ENCODE measurements around the gene SLC44A2.
"Not testable (repeated sequence)": the region's sequence is repeated elsewhere in the genome, so short reads cannot be mapped to it uniquely, and the experiment has no call there.

The SLC44A2 gene

GRCh38 chr19:10669246-10669645 is 43.9 kb downstream of the SLC44A2 start:
- Histone ChIP-seq H3K27me3 (no peaks in the 10 kb centered on the region), H3K9me3 (no peaks in the 10 kb centered on the region), H3K4me3 (ENCODE audit: low read depth, low read length) (no peak overlapping the region), H3K4me1 (no peaks in the 10 kb centered on the region), H3K36me3 (peaks cover 70% of the 10 kb centered on the region)
- DNase-seq, result no peak
- no peak for TF ChIP-seq CTCF (IDR thresholded peaks at IDR 0.05; ENCODE audit: low read depth, low read length)

- Histone ChIP-seq H3K27me3 (no peaks in the 10 kb centered on the region), H3K4me3 (ENCODE audit: low read depth, low read length) (no peak overlapping the region), H3K36me3 (peaks cover 75% of the 10 kb centered on the region), H3K4me1 (no peaks in the 10 kb centered on the region), H3K9me3 (no peaks in the 10 kb centered on the region)
- TF ChIP-seq CTCF (IDR thresholded peaks at IDR 0.05; ENCODE audit: low read depth, low read length), result no peak
- DNase-seq, result no peak
Observed at GRCh38 chr19:10670182-10670581, 44.8 kb downstream of the SLC44A2 start.

- no peak for TF ChIP-seq CTCF (IDR thresholded peaks at IDR 0.05; ENCODE audit: low read depth, low read length)
- no peak overlapping the region for H3K4me3 ChIP-seq (ENCODE audit: low read depth, low read length)
- DNase-seq, result no peak
- H3K4me1 ChIP-seq, result no peaks in the 10 kb centered on the region
- H3K27me3 ChIP-seq, result no peaks in the 10 kb centered on the region
- peaks cover 74% of the 10 kb centered on the region for H3K36me3 ChIP-seq
- H3K9me3 ChIP-seq, result no peaks in the 10 kb centered on the region
Observed at GRCh38 chr19:10670876-10671804, 45.8 kb downstream of the SLC44A2 start.

GRCh38 chr19:10671922-10672321 is 46.6 kb downstream of the SLC44A2 start:
- H3K27me3 ChIP-seq; DNase-seq; H3K4me3 ChIP-seq (ENCODE audit: low read depth, low read length); H3K4me1 ChIP-seq; H3K9me3 ChIP-seq: not testable (repeated sequence)
- peaks cover 74% of the 10 kb centered on the region for H3K36me3 ChIP-seq

- H3K27me3 ChIP-seq; H3K9me3 ChIP-seq; DNase-seq; H3K4me1 ChIP-seq; H3K4me3 ChIP-seq (ENCODE audit: low read depth, low read length): not testable (repeated sequence)
- peaks cover 90% of the 10 kb centered on the region for H3K36me3 ChIP-seq
Observed at GRCh38 chr19:10675214-10675613, 49.9 kb downstream of the SLC44A2 start.

GRCh38 chr19:10677751-10678150 is 52.4 kb downstream of the SLC44A2 start:
- Histone ChIP-seq H3K9me3 (no peaks in the 10 kb centered on the region), H3K27me3 (no peaks in the 10 kb centered on the region), H3K36me3 (peaks cover 92% of the 10 kb centered on the region), H3K4me3 (ENCODE audit: low read depth, low read length) (no peak overlapping the region), H3K4me1 (no peaks in the 10 kb centered on the region)
- no peak for DNase-seq
- no peak for TF ChIP-seq CTCF (IDR thresholded peaks at IDR 0.05; ENCODE audit: low read depth, low read length)

GRCh38 chr19:10678813-10679212 is 53.5 kb downstream of the SLC44A2 start:
- Histone ChIP-seq H3K4me1 (no peaks in the 10 kb centered on the region), H3K4me3 (ENCODE audit: low read depth, low read length) (no peak overlapping the region), H3K9me3 (no peaks in the 10 kb centered on the region), H3K27me3 (no peaks in the 10 kb centered on the region), H3K36me3 (peaks cover 92% of the 10 kb centered on the region)
- no peak for DNase-seq
- no peak for TF ChIP-seq CTCF (IDR thresholded peaks at IDR 0.05; ENCODE audit: low read depth, low read length)
